Thyroid gland (tissue), 4 donors: ENCODE data around the gene AP2A2. TPM values are rescaled to one million over a fixed set of nuclear protein-coding genes. Genes with fewer than 3 reads are reported as not detected.

Experiments
- DNase-seq, 2 donors: peaks; one replicate each; pipeline ENCODE4 v3.0.0-alpha.2; 2019
- H3K27ac ChIP-seq, 3 donors: fragments of 200-600 bp; sonication (generic); 1 replicate in 2 of 3; 2 replicates in 1 of 3; pipeline ENCODE4 v1.5.1; 2016 to 2019; ENCODE audit warnings: mild to moderate bottlenecking in 1 of 3, moderate library complexity in 1 of 3
- H3K27me3 ChIP-seq: fragments of 200-600 bp; sonication (generic); one replicate; pipeline ENCODE4 v1.5.1; 2019
- H3K36me3 ChIP-seq, 2 donors: fragments of 200-600 bp; sonication (generic); one replicate each; pipeline ENCODE4 v1.5.1; 2016 to 2019
- H3K4me1 ChIP-seq, 2 donors: fragments of 200-600 bp; sonication (generic); one replicate each; pipeline ENCODE4 v1.5.1; 2017 to 2019
- H3K4me3 ChIP-seq, 3 donors: fragments of 200-600 bp; sonication (generic); replicated peaks in 1 of 3; 1 replicate in 2 of 3; 2 replicates in 1 of 3; pipeline ENCODE4 v1.5.1; 2016; ENCODE audit warnings: mild to moderate bottlenecking in 1 of 3
- H3K9me3 ChIP-seq: fragments of 200-600 bp; sonication (generic); one replicate; pipeline ENCODE4 v1.5.1; 2017
- CTCF ChIP-seq, 6 experiments: fragments of 200-600 bp in 3 of 6; fragments of 450-650 bp in 3 of 6; sonication (generic) in 3 of 6; IDR thresholded peaks; one replicate each; pipeline ENCODE4 v1.5.1; 2016 to 2019; ENCODE audit warnings: antibody characterized with exemption in 6 of 6, mild to moderate bottlenecking in 2 of 6, inconsistent platforms in 1 of 6, moderate library complexity in 1 of 6
- POLR2A ChIP-seq, 2 donors: fragments of 450-650 bp; IDR thresholded peaks; one replicate each; pipeline ENCODE4 v1.6.1; 2017; ENCODE audit warnings: antibody characterized with exemption in 2 of 2, mild to moderate bottlenecking in 2 of 2, moderate library complexity in 1 of 2
- WGBS, 2 donors: methylation state at CpG; one replicate each; pipeline ENCODE4 v1.1.5; 2017; 5-methylcytosine and 5-hydroxymethylcytosine counted together
- intact Hi-C: fragments of 100-400 bp; cut with DNase I; formaldehyde crosslinking; loops from one replicate; pipeline ENCODE4 v1.15.1; 2023
- total RNA-seq, 4 donors: library from RNA; depleted of rRNA; stranded (reverse); fragments of >200 nt; gene quantifications; one replicate each; pipeline ENCODE4 v1.2.3, GENCODE V29; 2016

The AP2A2 gene
- total RNA-seq, 4 donors from 2014 or later: 37.2 to 67.3 (median 54.1) TPM

DNA sequence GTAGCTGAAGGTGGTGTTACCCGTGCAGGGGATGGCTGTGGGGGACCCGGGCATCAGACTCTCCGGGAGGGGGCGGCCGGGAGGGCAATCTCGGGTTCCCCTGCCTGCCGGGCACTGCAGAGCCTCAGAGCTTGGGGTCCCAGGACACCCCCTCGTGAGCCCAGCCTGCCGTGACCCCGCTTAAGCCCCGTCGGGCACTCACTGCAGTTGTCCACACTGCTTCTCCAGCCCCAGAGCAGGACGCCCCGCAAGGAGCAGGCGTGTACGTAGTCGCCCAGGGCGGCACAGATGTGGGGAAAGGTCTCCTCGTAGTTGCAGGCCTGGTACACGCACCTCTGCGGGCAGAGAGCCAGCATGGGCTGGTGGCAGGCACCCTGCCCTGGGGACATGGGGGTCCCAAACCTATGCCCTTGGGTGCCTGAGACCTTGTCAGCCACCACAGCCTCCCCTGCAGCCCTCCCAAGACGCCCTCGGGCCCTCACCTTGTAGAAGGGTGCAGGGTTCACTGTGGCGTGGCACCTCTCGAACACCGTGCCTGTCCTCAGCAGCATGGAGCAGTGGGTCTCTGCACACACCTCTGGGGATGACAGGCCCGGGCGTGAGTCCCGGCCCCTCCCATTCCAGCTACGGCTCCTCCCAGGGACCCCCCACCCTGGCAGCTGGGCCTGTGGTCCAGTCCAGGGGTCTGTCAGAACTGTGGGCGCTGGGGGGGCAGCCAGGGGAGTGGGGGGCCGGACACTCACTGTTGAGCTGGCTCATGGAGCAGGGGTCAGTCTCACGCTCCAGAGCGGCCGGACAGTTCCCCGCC lies 102.0 kb downstream of the AP2A2 start:
- no peak overlapping the region for H3K27ac ChIP-seq
- TF ChIP-seq CTCF (IDR thresholded peaks at IDR 0.05) (no peak), POLR2A (IDR thresholded peaks at IDR 0.05) (no peak)
- H3K4me3 ChIP-seq: no peak overlapping the region
- intact Hi-C loops: no loop called here
- H3K4me1 ChIP-seq: no peaks in the 10 kb centered on the region
- H3K27me3 ChIP-seq: no peaks in the 10 kb centered on the region
- WGBS, 2 donors: 77 to 96% methylated on average over 6 to 8 of the region's 36 CpGs
- no peak for DNase-seq
- no peaks in the 10 kb centered on the region for H3K36me3 ChIP-seq
- H3K9me3 ChIP-seq: no peaks in the 10 kb centered on the region

DNA sequence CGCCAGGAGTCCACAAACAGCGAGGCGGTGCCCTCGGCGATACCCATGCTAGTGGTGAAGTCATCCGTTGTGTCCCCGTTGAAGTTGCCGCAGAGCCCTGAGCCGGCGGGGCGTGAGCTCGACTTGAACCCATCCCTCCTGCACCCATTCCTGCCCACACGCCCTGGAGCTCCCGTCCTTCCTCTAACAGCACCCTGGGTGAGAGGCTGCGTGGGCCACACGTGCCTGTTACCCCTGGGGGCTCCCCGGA lies 102.5 kb downstream of the AP2A2 start:
- TF ChIP-seq POLR2A (IDR thresholded peaks at IDR 0.05) (no peak), CTCF (IDR thresholded peaks at IDR 0.05) (no peak)
- H3K36me3 ChIP-seq: no peaks in the 10 kb centered on the region
- intact Hi-C loops: no loop called here

GRCh38 chr11:1028616-1029015 lies 102.9 kb downstream of the AP2A2 start:
- no peaks in the 10 kb centered on the region for H3K27me3 ChIP-seq
- DNase-seq: no peak
- H3K9me3 ChIP-seq: no peaks in the 10 kb centered on the region
- H3K27ac ChIP-seq: no peak overlapping the region
- no peaks in the 10 kb centered on the region for H3K36me3 ChIP-seq
- 83% methylated on average over 12 of the region's 14 CpGs; no CpG with 5 or more reads in 1 of the 2 donors for WGBS, 2 donors
- H3K4me3 ChIP-seq: no peak overlapping the region
- intact Hi-C loops: no loop called here
- no peak for TF ChIP-seq POLR2A (IDR thresholded peaks at IDR 0.05)
- no peak for TF ChIP-seq CTCF (IDR thresholded peaks at IDR 0.05)
- H3K4me1 ChIP-seq: no peaks in the 10 kb centered on the region

More for the DNA sequence above, 102.5 kb downstream of the AP2A2 start:
- no peak overlapping the region for H3K4me3 ChIP-seq
- no peaks in the 10 kb centered on the region for H3K4me1 ChIP-seq
- no peaks in the 10 kb centered on the region for H3K27me3 ChIP-seq
- no peaks in the 10 kb centered on the region for H3K9me3 ChIP-seq
- WGBS, 2 donors: 81 to 90% methylated on average over 17 of the region's 17 CpGs
- no peak for DNase-seq
- H3K27ac ChIP-seq: no peak overlapping the region

DNA sequence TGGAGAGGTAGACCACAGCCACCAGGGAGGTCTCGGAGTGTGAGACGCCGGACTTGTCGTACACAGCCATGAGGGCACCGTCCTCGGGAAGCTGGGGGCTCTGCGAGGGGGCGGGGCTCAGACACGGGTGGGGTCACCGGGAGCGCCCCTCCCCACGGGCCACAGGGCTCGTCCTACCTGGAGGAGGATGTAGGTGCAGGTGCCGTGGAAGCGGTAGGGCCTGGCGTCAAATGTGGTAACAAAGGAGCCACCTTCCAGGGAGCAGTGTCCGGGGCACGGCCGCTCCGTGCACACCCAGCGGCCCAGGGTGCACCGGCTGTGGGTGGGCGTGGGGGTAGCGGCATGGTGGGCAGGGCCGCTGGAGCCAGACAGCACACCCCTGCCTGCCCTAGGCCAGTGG lies 103.4 kb downstream of the AP2A2 start:
- no peak overlapping the region for H3K4me3 ChIP-seq
- no peaks in the 10 kb centered on the region for H3K36me3 ChIP-seq
- TF ChIP-seq POLR2A (IDR thresholded peaks at IDR 0.05) (no peak), CTCF (IDR thresholded peaks at IDR 0.05) (no peak)
- intact Hi-C loops: no loop called here
- 82 to 90% methylated on average over 16 to 24 of the region's 25 CpGs for WGBS, 2 donors
- no peaks in the 10 kb centered on the region for H3K9me3 ChIP-seq
- no peak overlapping the region for H3K27ac ChIP-seq
- DNase-seq: no peak
- H3K27me3 ChIP-seq: no peaks in the 10 kb centered on the region
- H3K4me1 ChIP-seq: no peaks in the 10 kb centered on the region

- intact Hi-C loops: no loop called here
- Histone ChIP-seq H3K9me3 (no peaks in the 10 kb centered on the region), H3K36me3 (no peaks in the 10 kb centered on the region), H3K27me3 (no peaks in the 10 kb centered on the region), H3K27ac (no peak overlapping the region), H3K4me3 (no peak overlapping the region), H3K4me1 (no peaks in the 10 kb centered on the region)
- 59 to 67% methylated on average over 1 to 5 of the region's 16 CpGs for whole genome bisulfite sequencing, 2 donors
- DNase-seq: no peak
- TF ChIP-seq CTCF (IDR thresholded peaks at IDR 0.05) (no peak), POLR2A (IDR thresholded peaks at IDR 0.05) (no peak)
Measured at GRCh38 chr11:1029654-1030053, 104.0 kb downstream of the AP2A2 start.
